ENCODE results near the gene TFF1.

Gene TFF1

GRCh38 chr21:42384989-42385388 lies 18.7 kb upstream of the TFF1 start:
- TF ChIP-seq CTCF (IDR thresholded peaks at IDR 0.05), result no peak

- no peak for TF ChIP-seq CTCF (IDR thresholded peaks at IDR 0.05)
Measured at GRCh38 chr21:42384156-42384945, 18.0 kb upstream of the TFF1 start.

- TF ChIP-seq CTCF (IDR thresholded peaks at IDR 0.05), result no peak
Measured at GRCh38 chr21:42383331-42383730, 17.0 kb upstream of the TFF1 start.

GRCh38 chr21:42382915-42383314 lies 16.6 kb upstream of the TFF1 start:
- TF ChIP-seq CTCF (IDR thresholded peaks at IDR 0.05), result no peak

- TF ChIP-seq CTCF (IDR thresholded peaks at IDR 0.05), result peak; percentile 86
Measured at GRCh38 chr21:42381347-42381984, 15.1 kb upstream of the TFF1 start.

- TF ChIP-seq CTCF (IDR thresholded peaks at IDR 0.05), result no peak
Measured at GRCh38 chr21:42379426-42380215, 13.3 kb upstream of the TFF1 start.

- TF ChIP-seq CTCF (IDR thresholded peaks at IDR 0.05), result no peak
Measured at GRCh38 chr21:42378418-42378817, 12.1 kb upstream of the TFF1 start.

All from LNCAP (cell line).